Spinal cord (tissue), 10 donors: Measurements from ENCODE around the gene PASK. TPM values are rescaled to one million over a fixed set of nuclear protein-coding genes. Genes with fewer than 3 reads are reported as not detected.

Experiments
- DNase-seq, 6 donors: peaks; one replicate each; pipeline versions ENCODE4 v3.0.0 to v3.0.0-alpha.2; 2013 to 2015; ENCODE audit warnings: low spot score in 6 of 6, low read depth in 4 of 6
- H3K27ac ChIP-seq: one replicate; pipeline ENCODE4 v1.5.1; 2013; ENCODE audit warnings: low read depth, low read length, control low read depth
- H3K27me3 ChIP-seq: one replicate; pipeline ENCODE4 v1.6.1; 2013; ENCODE audit warnings: low read length; ENCODE audit not compliant: control insufficient read depth, insufficient read depth
- H3K36me3 ChIP-seq: one replicate; pipeline ENCODE4 v1.6.1; 2013; ENCODE audit warnings: low read length; ENCODE audit not compliant: control insufficient read depth, insufficient read depth
- H3K4me1 ChIP-seq: one replicate; pipeline ENCODE4 v1.6.1; 2013; ENCODE audit warnings: low read length; ENCODE audit not compliant: control insufficient read depth, insufficient read depth
- H3K4me3 ChIP-seq: one replicate; pipeline ENCODE4 v1.5.1; 2013; ENCODE audit warnings: low read depth, low read length, control low read depth
- H3K9me3 ChIP-seq: one replicate; pipeline ENCODE4 v1.6.1; 2013; ENCODE audit warnings: low read length; ENCODE audit not compliant: control insufficient read depth, insufficient read depth
- WGBS: methylation state at CpG from one replicate; pipeline ENCODE4 v1.1.5; 2013; ENCODE audit warnings: missing lambda C conversion rate; ENCODE audit not compliant: insufficient coverage; 5-methylcytosine and 5-hydroxymethylcytosine counted together
- polyA plus RNA-seq, 2 donors: library from polyadenylated mRNA; unstranded; fragments of 120-200 nt; gene quantifications; one replicate each; pipeline ENCODE4 v1.2.1, GENCODE V29; 2013; ENCODE audit not compliant: insufficient read length in 2 of 2
- total RNA-seq, 2 donors: library from RNA; depleted of rRNA in 1 of 2; stranded (reverse); fragments of 120-200 nt in 1 of 2; fragments of >200 nt in 1 of 2; gene quantifications; one replicate each; pipeline versions ENCODE4 v1.2.3 to v1.2.4, GENCODE V29; 2013 to 2014
- donor health status: healthy.

Gene PASK
- total and polyA plus RNA-seq, 4 donors = 8.6 to 25.3 (median 14.6) TPM

- Histone ChIP-seq H3K4me1 (no peaks in the 10 kb centered on the region), H3K4me3 (no peak overlapping the region), H3K9me3 (no peaks in the 10 kb centered on the region), H3K27me3 (no peaks in the 10 kb centered on the region), H3K27ac (no peak overlapping the region), H3K36me3 (peaks cover 62% of the 10 kb centered on the region)
- no peak for DNase-seq
- 93% methylated on average over 14 of the region's 14 CpGs for WGBS
Measured at GRCh38 chr2:241141214-241141770, 8.0 kb downstream of the PASK start.

GRCh38 chr2:241140445-241140840 is 8.8 kb downstream of the PASK start:
- H3K36me3 ChIP-seq = peaks cover 70% of the 10 kb centered on the region
- WGBS = 88% methylated on average over 8 of the region's 10 CpGs
- no peak overlapping the region for H3K27ac ChIP-seq

GRCh38 chr2:241139531-241140444 is 9.5 kb downstream of the PASK start:
- no peak overlapping the region for H3K27ac ChIP-seq
- no peak for DNase-seq
- no peak overlapping the region for H3K4me3 ChIP-seq
- H3K36me3 ChIP-seq = peaks cover 71% of the 10 kb centered on the region
- 89% methylated on average over 21 of the region's 24 CpGs for WGBS
- H3K4me1 ChIP-seq = no peaks in the 10 kb centered on the region
- no peaks in the 10 kb centered on the region for H3K9me3 ChIP-seq
- H3K27me3 ChIP-seq = no peaks in the 10 kb centered on the region

More at GRCh38 chr2:241140445-241140840, 8.8 kb downstream of the PASK start:
- Histone ChIP-seq H3K4me1 (no peaks in the 10 kb centered on the region), H3K4me3 (no peak overlapping the region), H3K27me3 (no peaks in the 10 kb centered on the region), H3K9me3 (no peaks in the 10 kb centered on the region)
- no peak for DNase-seq

GRCh38 chr2:241138471-241138870 is 10.8 kb downstream of the PASK start:
- 98% methylated on average over 13 of the region's 16 CpGs for WGBS
- Histone ChIP-seq H3K4me3 (no peak overlapping the region), H3K27ac (no peak overlapping the region), H3K9me3 (no peaks in the 10 kb centered on the region), H3K27me3 (no peaks in the 10 kb centered on the region), H3K36me3 (peaks cover 73% of the 10 kb centered on the region), H3K4me1 (no peaks in the 10 kb centered on the region)
- no peak for DNase-seq

GRCh38 chr2:241137276-241138190 is 11.7 kb downstream of the PASK start:
- Histone ChIP-seq H3K27ac (no peak overlapping the region), H3K4me1 (no peaks in the 10 kb centered on the region), H3K36me3 (peaks cover 77% of the 10 kb centered on the region), H3K27me3 (no peaks in the 10 kb centered on the region), H3K4me3 (no peak overlapping the region), H3K9me3 (no peaks in the 10 kb centered on the region)
- DNase-seq = no peak
- 89% methylated on average over 17 of the region's 24 CpGs for WGBS

- 95% methylated on average over 25 of the region's 25 CpGs for WGBS
- Histone ChIP-seq H3K27ac (no peak overlapping the region), H3K9me3 (no peaks in the 10 kb centered on the region), H3K4me1 (no peaks in the 10 kb centered on the region), H3K36me3 (peaks cover 75% of the 10 kb centered on the region), H3K4me3 (no peak overlapping the region), H3K27me3 (no peaks in the 10 kb centered on the region)
- no peak for DNase-seq
Measured at GRCh38 chr2:241136661-241137260, 12.5 kb downstream of the PASK start.

- 88% methylated on average over 8 of the region's 8 CpGs for WGBS
- no peaks in the 10 kb centered on the region for H3K9me3 ChIP-seq
- no peaks in the 10 kb centered on the region for H3K27me3 ChIP-seq
- no peak overlapping the region for H3K4me3 ChIP-seq
- H3K4me1 ChIP-seq = no peaks in the 10 kb centered on the region
- no peak overlapping the region for H3K27ac ChIP-seq
- peaks cover 73% of the 10 kb centered on the region for H3K36me3 ChIP-seq
- DNase-seq = no peak
Measured at GRCh38 chr2:241136191-241136590, 13.1 kb downstream of the PASK start.

- no peak overlapping the region for H3K27ac ChIP-seq
- H3K36me3 ChIP-seq = peaks cover 70% of the 10 kb centered on the region
- no peaks in the 10 kb centered on the region for H3K27me3 ChIP-seq
- no peak overlapping the region for H3K4me3 ChIP-seq
- H3K4me1 ChIP-seq = no peaks in the 10 kb centered on the region
- WGBS = 89% methylated on average over 8 of the region's 9 CpGs
- no peaks in the 10 kb centered on the region for H3K9me3 ChIP-seq
- no peak for DNase-seq
Measured at GRCh38 chr2:241135737-241136136, 13.5 kb downstream of the PASK start.

GRCh38 chr2:241134711-241135110 is 14.6 kb downstream of the PASK start:
- no peak overlapping the region for H3K4me3 ChIP-seq
- no peak overlapping the region for H3K27ac ChIP-seq
- H3K4me1 ChIP-seq = no peaks in the 10 kb centered on the region
- H3K9me3 ChIP-seq = no peaks in the 10 kb centered on the region
- no peaks in the 10 kb centered on the region for H3K27me3 ChIP-seq
- DNase-seq = no peak
- WGBS = 97% methylated on average over 5 of the region's 7 CpGs
- peaks cover 68% of the 10 kb centered on the region for H3K36me3 ChIP-seq
